PC-9 (cell line): ENCODE results near the gene PTPN11. TPM values are rescaled to one million over a fixed set of nuclear protein-coding genes. Genes with fewer than 3 reads are reported as not detected.

Experiments used
- BruUV-seq: library from RNA; stranded (reverse); fragments of 400-500 nt; replicated peaks from 2 replicates; lab custom pipeline; 2021; lab: Mats Ljungman, UMichigan
- CTCF ChIA-PET: fragments of 300-600 bp; sonication (Branson Sonifier 250); formaldehyde crosslinking; loops from one replicate; lab custom pipeline; 2022; ENCODE audit warnings: antibody characterized with exemption; lab: Charles Lee
- POLR2A ChIA-PET: fragments of 300-600 bp; sonication (Branson Sonifier 250); formaldehyde crosslinking; loops from one replicate; lab custom pipeline; 2022; ENCODE audit warnings: antibody characterized with exemption; ENCODE audit not compliant: unreplicated experiment; lab: Charles Lee
- DNase-seq, 2 experiments: peaks; one replicate each; pipeline versions ENCODE4 v3.0.0 to v3.0.0-alpha.2; 2015 to 2022; ENCODE audit warnings: mixed read lengths in 1 of 2
- H2AFZ ChIP-seq: fragments of 200-600 bp; sonication (generic); 2 replicates; pipeline ENCODE4 v1.8.1; 2017; ENCODE audit warnings: antibody characterized with exemption
- H3F3A ChIP-seq: fragments of 200-600 bp; sonication (generic); 2 replicates; pipeline ENCODE4 v1.8.1; 2017; ENCODE audit warnings: antibody characterized with exemption, mild to moderate bottlenecking, low read depth; ENCODE audit not compliant: insufficient read depth
- H3K27ac ChIP-seq: fragments of 200-600 bp; sonication (generic); 2 replicates; pipeline ENCODE4 v1.6.1; 2016; ENCODE audit warnings: mixed run types
- H3K27me3 ChIP-seq: fragments of 200-600 bp; sonication (generic); 2 replicates; pipeline ENCODE4 v1.6.1; 2016; ENCODE audit warnings: low read depth, mixed run types; ENCODE audit not compliant: insufficient read depth
- H3K36me3 ChIP-seq: fragments of 200-600 bp; sonication (generic); 2 replicates; pipeline ENCODE4 v1.6.1; 2016; ENCODE audit warnings: low read depth, mixed run types
- H3K4me1 ChIP-seq: fragments of 200-600 bp; sonication (generic); replicated peaks from 2 replicates; pipeline ENCODE4 v1.6.1; 2016; ENCODE audit warnings: mixed run types; ENCODE audit not compliant: insufficient read depth
- H3K4me2 ChIP-seq: fragments of 200-600 bp; sonication (generic); 2 replicates; pipeline ENCODE4 v1.6.1; 2017; ENCODE audit warnings: mixed run types
- H3K4me3 ChIP-seq: fragments of 200-600 bp; sonication (generic); 2 replicates; pipeline ENCODE4 v1.6.1; 2016; ENCODE audit warnings: mixed run types
- H3K79me2 ChIP-seq: fragments of 200-600 bp; sonication (generic); 2 replicates; pipeline ENCODE4 v1.6.1; 2017; ENCODE audit warnings: low read depth, mixed run types
- H3K9me2 ChIP-seq: fragments of 200-600 bp; sonication (generic); 2 replicates; pipeline ENCODE4 v1.8.1; 2017; ENCODE audit warnings: mild to moderate bottlenecking; ENCODE audit not compliant: insufficient read depth
- H3K9me3 ChIP-seq: fragments of 200-600 bp; sonication (generic); 2 replicates; pipeline ENCODE4 v1.8.1; 2016; ENCODE audit warnings: low read depth; ENCODE audit not compliant: insufficient read depth
- H4K20me1 ChIP-seq: fragments of 200-600 bp; sonication (generic); 2 replicates; pipeline ENCODE4 v1.8.1; 2017; ENCODE audit not compliant: insufficient read depth
- EZH2 ChIP-seq: fragments of 200-600 bp; sonication (generic); IDR thresholded peaks from 2 replicates; pipeline ENCODE4 v1.8.0; 2017; ENCODE audit warnings: antibody characterized with exemption, low read depth
- intact Hi-C: fragments of 100-400 bp; cut with micrococcal nuclease; formaldehyde crosslinking; loops from one replicate; pipeline ENCODE4 v1.10.0; 2022; ENCODE audit not compliant: unreplicated experiment
- total RNA-seq: library from RNA; stranded (reverse); gene quantifications from 2 replicates; pipeline ENCODE4 v1.2.3, GENCODE V29; 2021
- TF ChIP-seq, protein P1 (sequence below): fragments of 200-600 bp; sonication (generic); conservative IDR thresholded peaks from 2 replicates; pipeline ENCODE4 v1.6.1; 2017; ENCODE audit warnings: mixed run types, antibody characterized with exemption, mild to moderate bottlenecking, moderate library complexity

The PTPN11 gene
- total RNA-seq, 1 experiment from 2014 or later: 113 TPM

- Histone ChIP-seq H2AFZ (peak overlapping the region; percentile 97), H4K20me1 (peaks cover 5% of the 10 kb centered on the region), H3K4me1 (peaks cover 15% of the 10 kb centered on the region), H3K27me3 (no peaks in the 10 kb centered on the region), H3K9me2 (no peaks in the 10 kb centered on the region), H3K4me2 (peak overlapping the region; percentile 91), H3F3A (no peaks in the 10 kb centered on the region; the same call in 1 of the 2 replicates), H3K27ac (no peak overlapping the region), H3K4me3 (peak overlapping the region; percentile 89), H3K9me3 (no peaks in the 10 kb centered on the region), H3K79me2 (peaks cover 51% of the 10 kb centered on the region), H3K36me3 (no peaks in the 10 kb centered on the region)
- intact Hi-C loops: loop anchor here (1.0 to 10.0 kb wide), 3 partner anchors 307 to 557 kb away; no protein-coding TSS in a partner anchor
- BruUV-seq: no TSS peak
- peak in 1 of 2 experiments; percentile 36 for DNase-seq
- TF ChIP-seq EZH2: no peak
- TF ChIP-seq, protein P1, sequence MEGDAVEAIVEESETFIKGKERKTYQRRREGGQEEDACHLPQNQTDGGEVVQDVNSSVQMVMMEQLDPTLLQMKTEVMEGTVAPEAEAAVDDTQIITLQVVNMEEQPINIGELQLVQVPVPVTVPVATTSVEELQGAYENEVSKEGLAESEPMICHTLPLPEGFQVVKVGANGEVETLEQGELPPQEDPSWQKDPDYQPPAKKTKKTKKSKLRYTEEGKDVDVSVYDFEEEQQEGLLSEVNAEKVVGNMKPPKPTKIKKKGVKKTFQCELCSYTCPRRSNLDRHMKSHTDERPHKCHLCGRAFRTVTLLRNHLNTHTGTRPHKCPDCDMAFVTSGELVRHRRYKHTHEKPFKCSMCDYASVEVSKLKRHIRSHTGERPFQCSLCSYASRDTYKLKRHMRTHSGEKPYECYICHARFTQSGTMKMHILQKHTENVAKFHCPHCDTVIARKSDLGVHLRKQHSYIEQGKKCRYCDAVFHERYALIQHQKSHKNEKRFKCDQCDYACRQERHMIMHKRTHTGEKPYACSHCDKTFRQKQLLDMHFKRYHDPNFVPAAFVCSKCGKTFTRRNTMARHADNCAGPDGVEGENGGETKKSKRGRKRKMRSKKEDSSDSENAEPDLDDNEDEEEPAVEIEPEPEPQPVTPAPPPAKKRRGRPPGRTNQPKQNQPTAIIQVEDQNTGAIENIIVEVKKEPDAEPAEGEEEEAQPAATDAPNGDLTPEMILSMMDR: no peak
- CTCF ChIA-PET: no interaction called here
- POLR2A ChIA-PET: interaction anchor here (0.6 kb wide), 1 partner anchor 102 kb away, joined by 3 read pairs; no protein-coding TSS in a partner anchor
Measured at GRCh38 chr12:112381406-112381882, 37.3 kb upstream of the PTPN11 start.

GRCh38 chr12:112381883-112382796, 36.6 kb upstream of the PTPN11 start, which contains the start of gene HECTD4:
HECTD4 (minus strand) TSS chr12:112382431; CDS start chr12:112382128, 303 bp downstream.
- no peaks in the 10 kb centered on the region; the same call in 1 of the 2 replicates for H3F3A ChIP-seq
- H3K9me2 ChIP-seq: no peaks in the 10 kb centered on the region
- no peak for TF ChIP-seq EZH2
- TF ChIP-seq, protein P1: no peak
- peak within 1 kb of the TSS; percentile 91 for H3K4me2 ChIP-seq
- intact Hi-C loops: loop anchor here (1.0 to 10.0 kb wide), 3 partner anchors 307 to 557 kb away; no protein-coding TSS in a partner anchor
- peak within 1 kb of the TSS; percentile 97 for H2AFZ ChIP-seq
- peak within 1 kb of the TSS; percentile 89 for H3K4me3 ChIP-seq
- BruUV-seq: no TSS peak
- H3K9me3 ChIP-seq: no peaks in the 10 kb centered on the region
- peak; percentile 75 to 93 for DNase-seq
- H3K79me2 ChIP-seq: peaks cover 44% of the 10 kb centered on the region
- H3K4me1 ChIP-seq: peaks cover 15% of the 10 kb centered on the region
- H3K36me3 ChIP-seq: no peaks in the 10 kb centered on the region
- H3K27me3 ChIP-seq: no peaks in the 10 kb centered on the region
- peaks cover 5% of the 10 kb centered on the region for H4K20me1 ChIP-seq
- ChIA-PET POLR2A (interaction anchor here (0.5 kb wide), 1 partner anchor 438 kb away, joined by 5 read pairs; no protein-coding TSS in a partner anchor), CTCF (no interaction called here)
- no peak within 1 kb of the TSS for H3K27ac ChIP-seq

GRCh38 chr12:112382866-112383265, 35.9 kb upstream of the PTPN11 start:
- Histone ChIP-seq H3K4me3 (peak overlapping the region; percentile 89; the same call in 1 of the 2 replicates), H3F3A (no peaks in the 10 kb centered on the region; the same call in 1 of the 2 replicates), H3K79me2 (peaks cover 37% of the 10 kb centered on the region), H2AFZ (peak overlapping the region; percentile 97), H3K4me2 (peak overlapping the region; percentile 91), H4K20me1 (peaks cover 5% of the 10 kb centered on the region), H3K36me3 (no peaks in the 10 kb centered on the region), H3K4me1 (peaks cover 15% of the 10 kb centered on the region), H3K27me3 (no peaks in the 10 kb centered on the region), H3K9me2 (no peaks in the 10 kb centered on the region), H3K9me3 (no peaks in the 10 kb centered on the region), H3K27ac (no peak overlapping the region)
- DNase-seq: no peak
- POLR2A ChIA-PET: no interaction called here
- CTCF ChIA-PET: no interaction called here
- TF ChIP-seq EZH2: no peak
- TF ChIP-seq, protein P1: no peak
- no TSS peak for BruUV-seq
- intact Hi-C loops: loop anchor here (10.0 kb wide), 2 partner anchors 308 to 558 kb away; no protein-coding TSS in a partner anchor
